Activated CD4-positive, alpha-beta T cell treated with anti-CD3 and anti-CD28 coated beads for 48 hours (primary cell): ENCODE measurements around the gene SLC30A5.

ENCODE experiments used
- DNase-seq: peaks from one replicate; pipeline ENCODE4 v3.0.0-alpha.2; 2020

Gene SLC30A5

GRCh38 chr5:69170495-69170894 is 76.7 kb downstream of the SLC30A5 start:
- DNase-seq = no peak

GRCh38 chr5:69170969-69171368 is 77.2 kb downstream of the SLC30A5 start:
- no peak for DNase-seq
